Retina (tissue), 1 donor: Measurements from ENCODE around the gene SLC38A4.

ENCODE experiments used
- DNase-seq: peaks from one replicate; pipeline ENCODE4 v3.0.0-alpha.2; 2016

Gene SLC38A4

DNA sequence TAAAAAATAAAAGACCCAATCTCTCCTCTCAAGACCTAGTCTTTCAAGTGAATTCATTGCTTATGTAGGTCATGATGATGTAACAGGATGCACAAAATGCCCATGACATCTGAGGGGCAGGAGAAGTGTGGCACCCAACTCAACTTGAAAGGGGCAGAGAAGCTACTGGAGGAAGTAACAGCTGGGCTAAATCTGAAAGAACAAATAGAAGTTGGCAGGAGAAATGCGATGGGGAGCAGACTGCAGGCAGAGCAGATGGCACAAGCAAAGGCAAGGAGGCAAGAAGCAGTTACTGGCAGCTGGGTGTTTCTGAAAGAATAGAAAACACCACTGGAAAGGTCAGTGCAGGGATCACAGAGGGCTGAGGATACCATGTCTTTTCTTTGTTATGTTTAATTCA, 14.6 kb downstream of the SLC38A4 start:
- peak; percentile 55 for DNase-seq

DNA sequence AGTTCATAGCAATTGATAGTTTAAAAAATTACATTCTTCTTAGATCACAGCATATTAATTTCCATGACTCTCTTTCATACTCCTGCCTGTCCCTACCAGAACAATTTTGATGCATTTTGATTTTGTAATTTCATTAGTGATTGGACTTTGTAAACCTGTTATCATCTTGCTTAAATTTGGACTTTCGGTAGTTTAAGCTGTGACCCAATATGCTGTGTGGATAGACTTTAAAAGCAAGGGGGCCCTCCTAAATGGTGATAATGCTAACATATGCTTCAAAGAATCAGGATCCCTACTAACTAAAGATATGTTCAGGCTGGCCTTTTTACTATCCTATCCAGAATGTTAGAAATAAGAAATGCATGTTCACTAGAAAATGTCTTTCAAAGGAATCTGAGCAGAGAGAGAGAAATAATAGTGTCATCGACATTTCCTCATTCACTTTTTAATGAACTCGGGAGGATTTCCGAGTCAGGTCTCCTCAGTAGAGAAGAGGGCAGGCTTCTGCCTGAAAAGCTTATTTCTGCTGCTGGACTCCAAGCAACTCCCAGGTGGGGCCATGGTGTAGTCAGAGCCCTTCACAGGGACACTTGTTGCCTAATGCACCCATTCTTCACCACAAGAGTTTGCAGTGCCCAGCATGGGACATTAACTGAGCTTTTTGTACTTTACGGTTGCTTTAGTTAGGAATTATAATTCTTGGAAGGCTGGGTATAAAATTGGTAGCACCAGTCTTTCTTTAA, 16.7 kb downstream of the SLC38A4 start:
- no peak for DNase-seq

DNA sequence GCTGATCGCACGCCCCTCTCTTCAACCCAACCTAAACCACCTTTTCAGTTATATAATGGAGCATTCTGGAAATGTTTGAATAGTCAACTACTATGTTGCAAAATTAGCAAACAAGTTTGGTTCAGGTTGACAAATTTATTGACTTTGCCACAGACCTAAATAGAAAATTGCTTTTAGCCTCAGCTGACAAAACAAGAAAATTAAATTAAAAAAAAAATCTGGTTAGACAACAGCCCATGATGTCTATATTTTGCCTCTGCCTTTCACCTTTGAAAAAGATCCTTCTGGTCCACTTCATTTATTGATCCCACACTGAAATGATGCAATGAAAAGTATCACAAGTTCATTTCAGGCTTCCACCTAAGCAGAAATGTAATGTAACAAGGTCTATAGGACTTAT, 17.5 kb downstream of the SLC38A4 start:
- DNase-seq, result no peak

DNA sequence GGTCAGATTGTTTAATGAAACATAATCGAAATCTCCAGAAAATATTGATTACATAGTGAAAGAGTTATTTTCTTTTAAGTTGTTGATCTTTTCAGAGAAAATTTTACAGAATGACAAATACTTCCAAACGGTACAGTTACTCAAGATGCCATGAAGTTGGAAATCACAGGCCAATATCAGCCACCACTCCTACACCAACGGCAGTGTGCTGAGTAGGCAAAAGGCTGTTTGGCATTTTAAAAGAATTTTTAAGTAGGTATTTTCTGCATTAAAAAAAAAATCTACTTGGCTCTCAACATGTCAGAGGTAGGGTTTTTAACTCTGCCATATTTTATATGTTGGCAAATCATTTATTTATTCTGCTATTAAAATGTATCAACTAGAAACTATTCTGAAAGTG, 21.7 kb downstream of the SLC38A4 start:
- no peak for DNase-seq

DNA sequence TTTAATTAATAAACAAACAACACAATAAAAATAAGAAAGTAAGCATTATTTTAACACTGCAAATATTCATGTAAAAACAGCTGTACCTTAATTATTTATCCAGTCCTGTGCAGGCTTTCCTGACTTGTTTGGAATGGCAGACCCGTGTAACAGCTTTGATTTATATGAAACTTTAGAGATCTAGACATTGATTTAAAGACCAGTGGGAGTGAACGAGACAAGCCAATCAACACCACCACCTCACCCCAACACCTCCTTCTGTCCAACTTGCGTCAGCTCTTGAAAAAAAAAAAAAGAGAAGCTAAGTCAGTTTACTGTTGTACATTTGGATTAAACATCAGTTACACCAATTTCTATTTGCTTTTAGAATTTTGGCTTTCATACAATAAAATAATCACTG, 22.3 kb downstream of the SLC38A4 start:
- DNase-seq, result no peak

DNA sequence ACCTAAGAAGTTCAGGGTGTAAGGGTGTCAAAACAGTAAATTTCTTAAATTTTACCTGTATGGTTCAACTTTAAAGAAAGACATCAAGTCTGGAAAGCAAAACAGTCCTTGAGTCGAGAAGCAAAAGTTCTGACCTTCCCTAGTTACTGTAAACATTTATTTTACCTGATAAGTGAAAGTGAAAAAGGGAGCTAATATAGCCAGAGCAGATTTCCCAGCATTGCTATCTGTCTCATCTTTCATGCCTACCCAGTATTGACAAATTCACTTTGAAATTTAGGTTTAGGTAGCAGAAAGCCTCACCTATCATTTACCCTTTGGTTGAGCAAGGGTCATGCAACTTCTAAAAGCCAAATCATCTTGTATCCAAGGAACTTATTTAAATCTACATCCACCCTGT, 24.5 kb downstream of the SLC38A4 start:
- DNase-seq, result no peak

DNA sequence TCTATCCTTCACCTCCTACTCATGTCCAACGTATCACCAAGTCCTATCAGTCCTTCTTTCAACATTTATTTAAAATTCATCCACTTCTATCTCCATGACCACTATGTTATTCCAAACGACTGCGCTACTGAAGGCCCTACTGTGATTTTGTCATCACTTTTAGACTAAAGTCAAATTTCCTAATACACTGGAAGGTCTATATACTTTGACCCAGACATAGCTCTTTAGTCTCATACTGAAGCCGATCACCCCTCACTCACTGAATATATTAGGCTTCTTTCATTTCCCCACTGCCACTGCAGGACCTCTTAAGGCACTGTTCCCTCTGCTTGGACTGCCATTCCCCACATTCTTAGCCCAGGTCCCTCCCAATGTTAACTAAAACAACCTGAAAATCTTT, 25.6 kb downstream of the SLC38A4 start:
- no peak for DNase-seq

DNA sequence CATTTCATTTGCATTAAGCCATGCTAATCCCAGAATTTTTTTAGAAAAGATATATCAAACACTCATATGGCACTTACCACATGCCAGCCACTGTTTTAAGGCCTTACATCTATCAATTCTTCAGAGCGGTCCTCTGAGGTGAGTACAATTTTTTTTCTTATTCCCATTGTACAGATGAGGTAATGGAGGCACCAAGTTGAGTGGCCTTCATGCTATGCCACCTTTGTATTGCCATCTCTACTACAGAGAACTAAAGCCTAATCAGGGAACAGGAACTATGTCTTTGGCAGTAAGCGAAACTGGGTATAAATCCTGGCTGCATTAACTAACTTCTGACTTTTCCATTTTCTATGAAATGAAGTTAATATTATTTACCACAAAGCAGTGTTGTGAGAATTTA, 27.1 kb downstream of the SLC38A4 start:
- no peak for DNase-seq

DNA sequence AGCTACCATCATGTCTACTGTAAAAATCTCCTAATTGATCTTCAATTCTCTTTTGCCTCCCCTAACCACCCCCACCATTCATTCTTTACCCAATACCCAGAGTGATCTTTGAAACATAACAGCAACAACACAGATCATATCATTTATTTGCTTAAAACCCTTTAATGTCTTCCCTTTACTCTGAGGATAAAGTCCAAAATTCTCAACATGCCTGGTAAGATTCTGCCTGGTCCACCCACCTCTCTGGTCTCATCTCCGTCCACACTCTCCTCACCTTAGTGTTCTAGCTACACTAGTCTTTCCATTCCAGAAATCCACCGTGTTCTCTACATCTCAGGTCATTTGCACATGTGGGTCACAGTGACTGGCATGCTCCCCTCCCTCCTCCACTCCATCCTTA, 27.7 kb downstream of the SLC38A4 start:
- DNase-seq, result no peak

DNA sequence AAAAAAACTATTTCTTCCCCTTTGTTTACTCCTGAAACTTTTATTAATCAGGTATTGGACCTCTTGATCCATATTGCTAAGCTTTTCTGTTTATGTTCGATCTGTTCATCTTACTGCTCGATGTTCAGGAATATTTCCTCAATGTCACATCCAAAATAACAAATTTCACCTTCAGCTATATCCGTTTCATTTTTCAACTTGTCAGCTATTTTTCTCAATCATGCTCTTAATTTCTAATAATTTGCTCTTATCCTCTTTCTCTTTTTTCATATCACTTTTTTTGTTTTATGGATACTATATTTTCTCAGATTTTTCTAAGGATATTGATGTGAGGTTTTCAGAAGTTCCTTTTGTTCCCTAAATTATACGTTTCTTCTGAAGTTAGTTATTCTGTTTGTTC, 29.8 kb downstream of the SLC38A4 start:
- DNase-seq, result no peak

DNA sequence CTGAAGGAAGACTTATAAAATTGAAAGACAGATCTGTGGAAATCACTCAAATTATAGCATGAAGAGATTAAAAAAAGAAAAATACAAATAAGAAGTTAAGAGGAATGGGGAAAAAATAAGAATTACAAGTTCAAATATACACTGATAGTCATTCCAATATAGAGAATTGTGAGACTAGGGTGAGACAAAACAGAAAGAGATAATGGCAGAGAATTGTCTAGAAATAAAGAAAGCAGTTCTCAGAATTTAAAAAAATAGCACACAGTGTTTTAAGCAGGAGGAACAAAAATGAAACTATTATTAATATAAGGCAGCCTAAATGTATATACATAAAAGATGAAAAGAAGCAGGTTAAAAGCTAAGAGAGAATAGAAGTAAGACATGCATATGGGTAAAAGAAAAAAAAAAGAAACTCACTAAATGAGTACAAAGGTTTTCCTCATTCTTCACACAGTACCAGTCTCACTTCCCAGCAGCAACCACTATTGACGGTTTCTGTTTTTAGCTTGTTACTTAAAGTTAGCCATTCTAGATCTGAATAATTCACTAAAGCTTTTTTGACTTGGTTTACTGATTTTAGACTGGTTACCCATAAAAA, 31.1 kb downstream of the SLC38A4 start:
- no peak for DNase-seq

DNA sequence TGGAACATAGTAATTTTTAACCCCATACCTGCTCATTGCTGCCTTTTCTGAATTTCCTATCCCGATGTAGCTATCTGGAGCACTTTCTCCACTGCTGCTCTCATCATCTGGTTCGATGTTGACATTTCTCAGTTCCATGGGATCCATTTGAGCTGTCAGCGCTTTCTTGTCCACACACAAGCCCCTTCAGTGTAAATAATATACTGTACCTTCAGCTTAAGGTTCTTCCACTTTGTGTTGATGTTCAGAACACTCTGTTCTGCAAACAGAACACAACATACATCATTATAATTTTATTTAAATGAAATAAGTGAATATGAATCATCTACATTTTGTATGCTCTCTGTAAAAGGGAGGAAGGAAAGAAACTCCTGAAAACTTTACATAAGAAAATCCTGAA, 32.9 kb downstream of the SLC38A4 start:
- no peak for DNase-seq

DNA sequence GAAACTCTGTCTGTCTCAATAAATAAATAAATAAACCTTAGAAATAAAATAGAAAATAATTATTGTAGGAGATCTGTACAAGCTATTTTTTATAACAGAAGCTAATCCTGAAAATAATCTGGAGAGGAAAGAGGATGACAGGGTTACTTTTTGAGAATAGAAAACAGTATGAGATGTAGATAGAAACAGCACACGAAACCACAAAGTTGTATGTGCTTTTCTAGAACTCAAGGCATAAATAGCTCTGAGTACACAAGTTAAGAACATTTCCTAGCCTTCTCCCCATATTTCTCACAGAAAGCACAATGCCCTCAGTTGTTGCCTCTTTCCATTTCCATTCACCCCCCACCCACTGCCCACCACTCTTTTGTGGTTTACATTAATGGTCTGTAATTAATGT, 35.7 kb downstream of the SLC38A4 start:
- no peak for DNase-seq

DNA sequence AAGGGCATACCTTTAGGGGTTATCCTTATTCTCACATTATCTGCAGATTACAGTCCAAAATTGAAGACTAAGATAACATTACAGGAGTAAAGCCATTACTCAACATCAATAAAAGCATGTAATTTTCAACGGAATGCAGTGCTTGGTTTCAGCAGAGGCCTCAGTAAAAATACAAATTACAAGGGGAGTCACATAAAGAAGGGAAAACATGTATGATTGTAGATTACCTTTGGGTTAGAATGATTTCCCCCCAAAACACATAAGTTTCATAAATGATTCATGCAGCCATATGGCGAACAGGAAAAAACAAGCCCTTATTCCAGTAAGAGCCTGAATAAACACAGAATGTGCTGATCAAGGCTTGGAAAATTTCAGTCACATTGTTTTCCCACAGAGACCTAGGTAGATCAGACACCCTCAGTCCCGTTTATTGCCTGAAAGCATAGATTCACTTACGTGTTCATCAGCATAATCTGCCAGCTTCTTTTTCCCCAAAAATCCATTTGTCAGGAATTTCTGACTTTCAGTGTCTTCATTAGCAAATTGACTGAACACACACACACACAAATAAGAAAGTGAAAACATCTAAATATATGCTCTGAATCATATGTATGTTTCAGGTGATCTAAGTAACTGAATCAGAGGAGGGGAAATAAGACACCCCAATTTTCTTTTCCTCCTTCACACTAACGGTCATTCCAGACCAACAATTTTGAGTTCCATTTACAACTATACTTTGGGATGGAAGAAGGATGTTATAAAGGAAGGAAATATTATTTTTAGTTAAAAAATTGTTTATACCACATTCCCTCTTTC, 37.5 kb downstream of the SLC38A4 start:
- DNase-seq, result no peak

DNA sequence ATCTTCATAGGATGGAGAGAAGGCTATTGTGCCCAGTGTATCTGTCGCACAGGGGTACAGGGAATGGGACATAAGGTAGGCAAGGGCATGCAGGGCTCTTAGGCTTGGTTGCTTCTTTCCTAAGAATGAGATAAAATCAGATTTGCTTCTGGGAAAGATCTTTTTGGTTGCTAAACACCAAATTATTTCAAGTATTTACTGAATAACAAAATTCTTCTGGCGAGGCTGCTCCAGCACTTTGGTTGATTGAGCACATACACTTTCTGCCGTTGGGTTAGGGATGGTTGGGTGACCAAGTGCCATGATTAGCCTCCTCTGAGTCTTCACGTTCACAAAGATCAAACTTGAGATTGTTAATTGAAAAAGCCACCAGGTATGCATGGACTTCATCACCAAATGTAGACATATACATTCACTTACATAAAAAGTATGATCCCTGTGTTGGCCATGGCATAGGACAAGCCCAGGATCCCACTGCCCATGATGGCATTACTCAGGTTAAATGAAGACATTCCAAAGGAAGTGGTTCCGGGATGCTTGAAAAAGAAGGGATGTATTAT, 38.2 kb downstream of the SLC38A4 start:
- no peak for DNase-seq

DNA sequence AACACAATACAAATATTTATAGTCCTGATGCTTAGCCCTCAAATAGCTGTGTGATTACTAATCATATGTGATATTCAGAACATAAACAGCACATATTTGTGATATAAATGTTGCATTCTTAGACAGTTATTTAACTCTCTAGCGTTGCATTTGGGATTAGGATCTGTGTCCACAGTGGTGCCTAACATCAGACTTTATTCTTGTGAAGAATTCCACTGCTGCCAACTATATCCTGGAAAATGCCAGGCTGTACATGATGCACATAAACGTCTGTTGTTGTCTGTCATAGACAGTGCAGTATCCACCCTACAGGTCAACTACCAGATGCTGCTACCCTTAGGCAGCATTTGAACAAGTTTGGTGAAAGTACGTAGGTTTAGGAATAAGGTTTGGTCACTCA, 39.0 kb downstream of the SLC38A4 start:
- DNase-seq, result no peak

DNA sequence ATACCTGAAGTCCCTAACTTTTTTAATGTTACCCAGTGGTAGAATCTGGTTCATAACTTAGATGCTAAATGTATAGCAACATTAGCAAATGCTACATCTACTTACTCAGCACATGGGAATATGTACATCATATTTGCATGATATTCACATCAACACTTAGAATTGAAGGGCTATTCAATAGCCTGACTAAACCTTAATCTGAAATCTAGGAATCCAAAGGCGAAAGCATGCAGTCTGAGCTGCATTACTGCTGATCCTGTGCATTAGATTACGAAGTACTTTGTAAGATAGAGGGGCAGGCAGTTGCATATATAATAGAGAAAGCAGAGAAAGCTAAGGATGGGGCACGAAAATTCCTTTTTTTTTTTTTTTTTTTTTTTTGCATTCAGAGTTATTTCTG, 40.4 kb downstream of the SLC38A4 start:
- no peak for DNase-seq

DNA sequence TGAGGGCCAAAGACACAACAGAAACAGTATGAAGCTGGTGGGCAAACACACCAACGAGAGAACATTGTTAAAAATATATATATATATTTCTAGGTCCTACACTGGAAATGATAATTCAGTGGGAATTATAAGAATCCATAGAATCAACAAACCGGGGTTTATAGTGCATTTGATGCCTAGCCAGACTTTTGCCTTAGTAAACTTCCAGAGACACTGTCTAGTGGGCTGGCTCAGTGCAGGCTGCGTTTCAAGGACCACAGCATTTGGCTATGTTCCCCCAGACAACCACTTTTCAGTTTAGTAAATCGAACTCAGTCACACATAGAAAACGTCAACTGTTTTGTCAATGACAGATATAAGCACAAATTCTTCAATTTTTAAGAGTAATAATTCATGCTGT, 41.9 kb downstream of the SLC38A4 start:
- no peak for DNase-seq

DNA sequence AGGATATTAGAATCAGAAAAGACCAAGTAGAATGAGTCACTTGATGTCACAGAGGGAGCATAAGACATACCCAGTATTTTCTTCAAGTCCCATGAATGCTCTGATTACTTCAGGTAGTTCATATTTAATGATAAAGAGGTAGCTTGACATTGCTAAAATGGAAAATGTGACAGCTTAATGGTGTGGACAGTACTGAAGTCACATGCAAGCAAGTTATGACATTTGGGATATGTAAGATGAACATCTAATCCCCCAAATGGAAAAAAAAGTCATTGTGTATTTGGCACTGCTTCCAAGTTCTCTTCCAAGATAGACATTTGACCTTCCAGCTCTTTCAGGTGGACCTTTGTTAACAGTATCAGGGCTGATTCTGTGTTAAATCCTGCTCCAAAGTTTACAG, 45.9 kb downstream of the SLC38A4 start:
- no peak for DNase-seq

DNA sequence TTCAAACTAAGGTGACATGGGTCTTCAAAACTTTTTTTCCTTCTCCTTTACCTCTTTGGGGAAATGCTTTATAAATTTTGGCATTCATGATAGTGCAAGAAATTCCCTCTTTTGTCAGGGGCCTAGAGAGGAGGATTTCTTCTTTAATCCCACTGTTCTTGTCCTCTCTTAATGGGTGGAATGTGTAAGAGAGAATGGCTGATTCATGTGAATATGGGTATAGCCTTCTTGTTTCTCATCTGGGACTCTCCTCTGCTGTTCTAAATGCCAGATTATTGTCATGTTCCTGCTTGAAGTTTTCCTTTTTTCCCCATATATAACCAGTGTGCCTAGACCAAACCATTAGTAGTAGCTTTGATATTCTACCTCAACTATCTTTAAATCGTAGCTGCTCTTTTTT, 46.7 kb downstream of the SLC38A4 start:
- no peak for DNase-seq

DNA sequence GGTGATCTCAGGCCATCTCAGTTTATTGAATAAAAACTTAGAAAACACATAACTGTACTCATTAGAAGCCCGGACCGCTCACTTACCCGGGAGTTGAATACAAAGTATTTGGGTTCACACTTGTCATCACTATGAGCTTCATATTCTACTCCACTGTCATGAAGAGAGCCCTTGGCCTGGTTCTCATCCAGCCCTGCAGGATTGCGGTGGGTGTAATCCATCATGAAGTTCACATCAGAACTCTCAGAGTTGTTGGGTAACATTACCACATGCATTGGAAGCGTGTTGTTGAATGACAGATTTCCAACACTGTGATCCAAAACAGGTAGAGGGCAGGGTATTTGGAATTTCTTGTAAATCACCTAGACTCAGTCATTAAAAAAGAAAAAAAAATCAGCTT, 47.4 kb downstream of the SLC38A4 start:
- DNase-seq, result no peak

DNA sequence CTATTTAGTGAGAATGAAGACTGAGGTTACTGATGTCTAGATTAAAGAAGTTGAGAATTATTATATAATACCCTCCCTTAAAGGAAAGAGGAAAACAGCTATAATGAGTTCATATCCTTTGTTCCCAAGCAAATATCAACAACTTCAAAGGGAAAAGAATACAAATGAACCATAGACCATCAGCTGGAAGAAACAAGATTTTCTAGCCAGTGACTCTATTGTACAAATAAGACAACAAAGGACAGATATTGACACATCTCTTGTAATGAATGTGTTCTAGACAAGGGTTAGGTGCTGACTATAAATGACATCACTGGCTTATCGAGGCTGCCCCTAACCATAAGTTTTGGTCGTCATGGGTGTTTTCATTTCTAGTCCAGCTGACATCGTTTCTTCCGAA, 48.2 kb downstream of the SLC38A4 start:
- no peak for DNase-seq

DNA sequence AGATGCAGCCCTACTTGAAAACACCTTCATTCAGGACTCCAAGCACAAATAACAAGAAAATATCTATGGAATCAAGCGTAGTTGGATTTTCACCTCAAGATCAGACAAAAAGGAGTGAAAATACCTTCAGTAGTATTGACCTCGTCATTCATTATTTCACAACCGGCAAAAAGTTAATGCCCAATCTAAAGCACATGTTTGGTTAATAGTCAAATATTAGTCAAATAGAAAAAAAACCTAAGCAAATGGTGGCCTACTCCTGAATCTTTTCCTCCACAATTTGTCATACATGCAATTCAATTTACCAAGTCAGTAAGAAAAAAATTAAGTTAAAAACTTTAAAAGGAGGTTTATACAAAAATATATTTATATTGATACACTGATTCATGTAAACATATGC, 50.0 kb downstream of the SLC38A4 start:
- no peak for DNase-seq

DNA sequence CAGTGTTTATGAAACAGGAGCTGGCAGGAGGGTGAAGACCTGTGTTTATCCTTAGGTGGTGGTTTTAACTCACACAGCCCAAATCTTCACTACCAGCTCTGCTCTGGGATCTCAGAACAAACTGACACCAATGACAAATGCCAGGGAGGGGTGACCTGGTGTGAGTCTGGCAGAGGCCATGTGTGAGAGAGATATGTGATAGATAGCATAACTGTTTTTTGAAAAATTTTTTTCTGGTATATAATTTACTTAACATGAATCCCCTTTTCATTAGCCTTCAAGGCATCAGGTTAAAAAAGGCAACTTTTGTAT, 51.5 kb downstream of the SLC38A4 start:
- DNase-seq, result no peak
